Measurements from ENCODE around the gene DLG5.

DNA sequence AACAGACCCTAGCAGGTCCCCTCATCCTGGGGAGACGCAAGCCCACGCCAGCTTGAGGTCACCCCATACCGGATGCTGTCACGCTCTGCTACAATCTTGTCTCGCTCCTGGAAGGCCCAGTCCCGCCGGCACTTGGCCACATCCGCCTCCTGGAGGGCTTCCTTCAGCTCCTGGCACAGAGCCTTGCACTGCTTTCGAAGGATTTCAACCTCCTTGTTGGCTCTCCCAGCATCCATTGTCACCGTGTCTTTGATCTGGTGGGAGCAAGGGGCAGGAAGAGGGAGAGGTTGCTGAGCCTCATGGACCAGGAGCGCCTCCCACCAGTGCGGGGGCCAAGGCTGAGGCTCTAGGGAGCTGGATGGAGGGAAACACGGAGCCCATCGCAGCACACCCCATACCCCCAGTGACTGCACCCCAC lies 90.9 kb downstream of the DLG5 start:
- TF ChIP-seq, protein P1, sequence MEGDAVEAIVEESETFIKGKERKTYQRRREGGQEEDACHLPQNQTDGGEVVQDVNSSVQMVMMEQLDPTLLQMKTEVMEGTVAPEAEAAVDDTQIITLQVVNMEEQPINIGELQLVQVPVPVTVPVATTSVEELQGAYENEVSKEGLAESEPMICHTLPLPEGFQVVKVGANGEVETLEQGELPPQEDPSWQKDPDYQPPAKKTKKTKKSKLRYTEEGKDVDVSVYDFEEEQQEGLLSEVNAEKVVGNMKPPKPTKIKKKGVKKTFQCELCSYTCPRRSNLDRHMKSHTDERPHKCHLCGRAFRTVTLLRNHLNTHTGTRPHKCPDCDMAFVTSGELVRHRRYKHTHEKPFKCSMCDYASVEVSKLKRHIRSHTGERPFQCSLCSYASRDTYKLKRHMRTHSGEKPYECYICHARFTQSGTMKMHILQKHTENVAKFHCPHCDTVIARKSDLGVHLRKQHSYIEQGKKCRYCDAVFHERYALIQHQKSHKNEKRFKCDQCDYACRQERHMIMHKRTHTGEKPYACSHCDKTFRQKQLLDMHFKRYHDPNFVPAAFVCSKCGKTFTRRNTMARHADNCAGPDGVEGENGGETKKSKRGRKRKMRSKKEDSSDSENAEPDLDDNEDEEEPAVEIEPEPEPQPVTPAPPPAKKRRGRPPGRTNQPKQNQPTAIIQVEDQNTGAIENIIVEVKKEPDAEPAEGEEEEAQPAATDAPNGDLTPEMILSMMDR (IDR thresholded peaks at IDR 0.05) = no peak
- TF ChIP-seq POLR2A (IDR thresholded peaks at IDR 0.05) = no peak

Measured in Peyer's patch (tissue), 4 donors.